Activated B cell treated with CpG ODN at 0.5 μM for 24 hours (primary cell): ENCODE data around the gene CARD11. TPM values are rescaled to one million over a fixed set of nuclear protein-coding genes. Genes with fewer than 3 reads are reported as not detected.

ENCODE experiments used
- ATAC-seq: fragments of 200-7000 bp; cut with Tn5 transposase; one replicate; pipeline ENCODE4 v1.10.0; 2021; ENCODE audit warnings: low read depth, mild to moderate bottlenecking, moderate library complexity
- CTCF ChIA-PET: fragments of 350-600 bp; sonication (Branson Sonifier 250); formaldehyde crosslinking; loops from one replicate; lab custom pipeline; 2021; ENCODE audit warnings: antibody characterized with exemption; lab: Charles Lee
- POLR2A ChIA-PET: fragments of 350-600 bp; sonication (Branson Sonifier 250); formaldehyde crosslinking; loops from one replicate; lab custom pipeline; 2021; ENCODE audit warnings: antibody characterized with exemption; lab: Charles Lee
- DNase-seq: peaks from one replicate; pipeline ENCODE4 v3.0.0; 2022
- H3K27ac Mint-ChIP-seq: one replicate; pipeline ENCODE4 v1.8.0; 2020; ENCODE audit warnings: mixed read lengths
- H3K27me3 Mint-ChIP-seq: one replicate; pipeline ENCODE4 v1.8.0; 2021; ENCODE audit warnings: mixed read lengths
- H3K36me3 Mint-ChIP-seq: one replicate; pipeline ENCODE4 v1.8.0; 2021; ENCODE audit warnings: low read depth, mixed read lengths
- H3K4me1 Mint-ChIP-seq: one replicate; pipeline ENCODE4 v1.8.0; 2021; ENCODE audit warnings: mixed read lengths
- H3K4me3 Mint-ChIP-seq: one replicate; pipeline ENCODE4 v1.8.0; 2020; ENCODE audit warnings: mild to moderate bottlenecking, mixed read lengths
- H3K9me3 Mint-ChIP-seq: one replicate; pipeline ENCODE4 v1.8.0; 2020; ENCODE audit warnings: mixed read lengths
- CTCF ChIP-seq: fragments of 200-600 bp; IDR thresholded peaks from one replicate; pipeline ENCODE4 v1.8.0; 2022; ENCODE audit warnings: antibody characterized with exemption, mild to moderate bottlenecking
- intact Hi-C: fragments of 100-400 bp; cut with micrococcal nuclease; formaldehyde crosslinking; loops from one replicate; pipeline ENCODE4 v1.15.1; 2024
- total RNA-seq: library from RNA; stranded (reverse); gene quantifications from 2 replicates; pipeline ENCODE4 v1.2.3, GENCODE V29; 2022

Gene CARD11
- total RNA-seq, 1 donor from 2014 or later, result 114 TPM

GRCh38 chr7:2970861-2971260 lies 72.8 kb downstream of the CARD11 start:
- H3K36me3 Mint-ChIP-seq, result peaks cover 49% of the 10 kb centered on the region
- no peaks in the 10 kb centered on the region for H3K27me3 Mint-ChIP-seq
- intact Hi-C loops, result no loop called here
- POLR2A ChIA-PET, result interaction anchor here (0.7 kb wide), 1 partner anchor 17 kb away, joined by 3 read pairs; no protein-coding TSS in a partner anchor
- no peak overlapping the region for H3K4me3 Mint-ChIP-seq
- peaks cover 37% of the 10 kb centered on the region for H3K4me1 Mint-ChIP-seq
- no peak overlapping the region for H3K27ac Mint-ChIP-seq
- CTCF ChIA-PET, result no interaction called here
- ATAC-seq, result no peak
- no peak for DNase-seq
- peaks cover 5% of the 10 kb centered on the region for H3K9me3 Mint-ChIP-seq
- TF ChIP-seq CTCF, result no peak

GRCh38 chr7:2970307-2970664 lies 73.4 kb downstream of the CARD11 start:
- ATAC-seq, result no peak
- TF ChIP-seq CTCF, result no peak
- no peak overlapping the region for H3K27ac Mint-ChIP-seq
- no peaks in the 10 kb centered on the region for H3K27me3 Mint-ChIP-seq
- DNase-seq, result no peak
- H3K4me1 Mint-ChIP-seq, result peaks cover 32% of the 10 kb centered on the region
- intact Hi-C loops, result no loop called here
- CTCF ChIA-PET, result no interaction called here
- POLR2A ChIA-PET, result no interaction called here
- H3K4me3 Mint-ChIP-seq, result no peak overlapping the region
- peaks cover 50% of the 10 kb centered on the region for H3K36me3 Mint-ChIP-seq
- H3K9me3 Mint-ChIP-seq, result peaks cover 8% of the 10 kb centered on the region

GRCh38 chr7:2969398-2970306 lies 74.0 kb downstream of the CARD11 start:
- H3K36me3 Mint-ChIP-seq, result peaks cover 51% of the 10 kb centered on the region
- CTCF ChIA-PET, result no interaction called here
- no peak overlapping the region for H3K27ac Mint-ChIP-seq
- DNase-seq (no peak), ATAC-seq (no peak)
- H3K4me1 Mint-ChIP-seq, result peaks cover 30% of the 10 kb centered on the region
- H3K9me3 Mint-ChIP-seq, result peaks cover 8% of the 10 kb centered on the region
- POLR2A ChIA-PET, result no interaction called here
- intact Hi-C loops, result no loop called here
- no peaks in the 10 kb centered on the region for H3K27me3 Mint-ChIP-seq
- no peak overlapping the region for H3K4me3 Mint-ChIP-seq
- no peak for TF ChIP-seq CTCF

- intact Hi-C loops, result no loop called here
- CTCF ChIA-PET, result no interaction called here
- H3K27ac Mint-ChIP-seq, result no peak overlapping the region
- DNase-seq, result no peak
- ATAC-seq, result no peak
- no peaks in the 10 kb centered on the region for H3K27me3 Mint-ChIP-seq
- POLR2A ChIA-PET, result no interaction called here
- H3K9me3 Mint-ChIP-seq, result peaks cover 8% of the 10 kb centered on the region
- peaks cover 51% of the 10 kb centered on the region for H3K36me3 Mint-ChIP-seq
- peaks cover 34% of the 10 kb centered on the region for H3K4me1 Mint-ChIP-seq
- TF ChIP-seq CTCF, result no peak
- H3K4me3 Mint-ChIP-seq, result no peak overlapping the region
Measured at GRCh38 chr7:2968616-2969397, 74.9 kb downstream of the CARD11 start.

GRCh38 chr7:2968176-2968575 lies 75.5 kb downstream of the CARD11 start:
- no peak overlapping the region for H3K27ac Mint-ChIP-seq
- no peak for DNase-seq

More at GRCh38 chr7:2968176-2968575, 75.5 kb downstream of the CARD11 start:
- ATAC-seq, result no peak
- H3K4me3 Mint-ChIP-seq, result no peak overlapping the region
- peaks cover 34% of the 10 kb centered on the region for H3K4me1 Mint-ChIP-seq
- no peaks in the 10 kb centered on the region for H3K27me3 Mint-ChIP-seq
- intact Hi-C loops, result no loop called here
- peaks cover 46% of the 10 kb centered on the region for H3K36me3 Mint-ChIP-seq
- POLR2A ChIA-PET, result no interaction called here
- TF ChIP-seq CTCF, result no peak
- H3K9me3 Mint-ChIP-seq, result peaks cover 8% of the 10 kb centered on the region
- CTCF ChIA-PET, result no interaction called here
